GM13976 (cell line): ENCODE data around the gene AKAP9.

Experiments
- DNase-seq: peaks from one replicate; pipeline ENCODE4 v3.0.0; 2012; ENCODE audit warnings: low spot score
- in situ Hi-C: fragments of 300-500 bp; cut with MboI; formaldehyde crosslinking; loops from one replicate; pipeline ENCODE4 v1.12.0; 2022; ENCODE audit warnings: low sequenced_read_pairs, mixed read lengths, inconsistent platforms; ENCODE audit not compliant: unreplicated experiment
- TF ChIP-seq, protein P1 (sequence below): IDR thresholded peaks from 2 replicates; pipeline ENCODE4 v1.5.1; 2012; ENCODE audit warnings: borderline replicate concordance, mild to moderate bottlenecking; ENCODE audit not compliant: insufficient read depth; ENCODE audit errors: extremely low read depth, missing control alignments, control extremely low read depth

The AKAP9 gene

GRCh38 chr7:92115821-92116220 lies 175.2 kb downstream of the AKAP9 start:
- TF ChIP-seq, protein P1, sequence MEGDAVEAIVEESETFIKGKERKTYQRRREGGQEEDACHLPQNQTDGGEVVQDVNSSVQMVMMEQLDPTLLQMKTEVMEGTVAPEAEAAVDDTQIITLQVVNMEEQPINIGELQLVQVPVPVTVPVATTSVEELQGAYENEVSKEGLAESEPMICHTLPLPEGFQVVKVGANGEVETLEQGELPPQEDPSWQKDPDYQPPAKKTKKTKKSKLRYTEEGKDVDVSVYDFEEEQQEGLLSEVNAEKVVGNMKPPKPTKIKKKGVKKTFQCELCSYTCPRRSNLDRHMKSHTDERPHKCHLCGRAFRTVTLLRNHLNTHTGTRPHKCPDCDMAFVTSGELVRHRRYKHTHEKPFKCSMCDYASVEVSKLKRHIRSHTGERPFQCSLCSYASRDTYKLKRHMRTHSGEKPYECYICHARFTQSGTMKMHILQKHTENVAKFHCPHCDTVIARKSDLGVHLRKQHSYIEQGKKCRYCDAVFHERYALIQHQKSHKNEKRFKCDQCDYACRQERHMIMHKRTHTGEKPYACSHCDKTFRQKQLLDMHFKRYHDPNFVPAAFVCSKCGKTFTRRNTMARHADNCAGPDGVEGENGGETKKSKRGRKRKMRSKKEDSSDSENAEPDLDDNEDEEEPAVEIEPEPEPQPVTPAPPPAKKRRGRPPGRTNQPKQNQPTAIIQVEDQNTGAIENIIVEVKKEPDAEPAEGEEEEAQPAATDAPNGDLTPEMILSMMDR, result no peak
- in situ Hi-C loops, result no loop called here
- DNase-seq, result no peak

GRCh38 chr7:92116949-92117348 lies 176.3 kb downstream of the AKAP9 start:
- TF ChIP-seq, protein P1, result no peak
- DNase-seq, result no peak
- in situ Hi-C loops, result no loop called here

DNA sequence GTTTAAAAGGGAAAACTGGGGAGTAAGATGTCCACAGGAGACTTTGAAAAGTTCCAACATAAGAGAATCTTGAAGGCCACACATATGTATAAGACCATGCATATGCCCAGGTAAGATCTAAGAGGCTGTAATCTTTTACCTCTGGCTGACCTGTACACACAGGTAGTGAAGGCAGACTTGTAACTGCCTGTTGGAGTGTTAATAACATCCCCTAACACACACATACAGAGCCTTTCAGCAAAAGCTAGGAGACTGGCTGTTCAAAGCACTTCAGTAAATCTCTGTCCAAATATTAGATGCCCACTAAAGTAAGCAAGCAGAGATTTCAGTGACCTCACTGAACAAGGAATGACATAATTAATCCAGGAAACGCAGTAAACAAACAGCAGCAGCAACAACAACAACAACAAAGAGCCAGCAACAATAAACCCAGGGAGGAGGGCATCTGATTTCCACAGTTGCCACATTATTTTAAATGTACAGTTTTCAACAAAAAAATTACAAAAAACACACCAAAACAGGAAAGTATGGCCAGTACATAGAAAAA lies 178.6 kb downstream of the AKAP9 start:
- TF ChIP-seq, protein P1, result no peak
- no peak for DNase-seq
- in situ Hi-C loops, result no loop called here

- TF ChIP-seq, protein P1, result no peak
- no peak for DNase-seq
- in situ Hi-C loops, result no loop called here
Observed at GRCh38 chr7:92121681-92122080, 181.0 kb downstream of the AKAP9 start.

DNA sequence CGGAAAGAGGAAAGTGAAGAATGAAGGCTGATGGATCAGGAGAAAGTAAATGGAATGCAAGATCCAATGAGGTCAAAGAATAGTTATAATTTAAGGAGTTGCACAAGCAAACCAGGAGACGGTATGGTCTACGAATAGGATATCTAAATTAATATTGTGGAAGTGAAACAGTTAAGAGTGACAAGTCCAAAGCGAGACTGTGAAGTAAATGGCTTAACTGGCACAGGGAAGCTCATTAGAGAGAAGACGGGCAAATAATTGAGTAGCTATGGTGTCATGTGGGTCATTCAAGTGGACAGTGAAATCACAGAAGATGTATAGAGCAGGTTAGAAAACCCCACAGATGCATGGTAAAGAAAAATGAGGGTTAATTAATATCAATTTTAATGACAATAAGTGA lies 190.4 kb downstream of the AKAP9 start:
- in situ Hi-C loops, result no loop called here
- TF ChIP-seq, protein P1, result no peak
- DNase-seq, result no peak

DNA sequence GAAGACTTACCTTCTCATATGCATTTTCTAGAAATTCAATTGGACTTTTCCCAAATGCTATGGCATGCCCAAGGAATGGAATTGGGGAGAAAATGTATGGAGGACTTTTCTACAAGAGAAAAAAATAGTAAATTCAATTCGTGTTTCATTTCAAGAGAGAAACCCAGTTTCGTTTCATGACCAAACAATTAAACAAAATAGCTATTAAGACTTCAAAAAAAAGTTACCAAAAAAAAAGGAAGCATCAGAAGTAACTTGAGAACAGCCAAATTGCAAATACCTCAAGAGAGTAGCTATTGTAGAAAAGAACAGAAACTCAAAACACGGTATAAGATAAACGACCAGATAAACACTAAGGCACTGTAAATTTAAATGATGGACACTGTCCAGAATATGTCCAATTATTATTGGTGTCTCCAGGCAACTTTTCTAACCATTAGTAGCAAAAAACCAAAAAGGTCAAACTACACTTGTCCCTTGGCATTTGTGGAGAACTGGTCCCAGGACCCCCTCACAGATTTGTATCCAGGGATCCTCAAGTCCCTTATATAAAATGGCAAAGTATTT lies 191.2 kb downstream of the AKAP9 start:
- no peak for DNase-seq
- TF ChIP-seq, protein P1, result no peak
- in situ Hi-C loops, result no loop called here
